Omental fat pad (tissue), 4 donors: ENCODE results near the gene GMDS. TPM values are rescaled to one million over a fixed set of nuclear protein-coding genes. Genes with fewer than 3 reads are reported as not detected.

Experiments
- ATAC-seq: fragments of 150-250 bp; one replicate; pipeline ENCODE4 v1.9.1; 2016; ENCODE audit warnings: mild to moderate bottlenecking, moderate library complexity; ENCODE audit not compliant: low FRiP score
- DNase-seq: peaks from one replicate; pipeline ENCODE4 v3.0.0-alpha.2; 2019; ENCODE audit warnings: low spot score
- total RNA-seq, 4 donors: library from RNA; depleted of rRNA; stranded (reverse); fragments of >200 nt; gene quantifications; one replicate each; pipeline ENCODE4 v1.1.0, GENCODE V29; 2016
- TF ChIP-seq, protein P1 (sequence below), 3 donors: fragments of 450-650 bp; IDR thresholded peaks; one replicate each; pipeline ENCODE4 v1.5.1; 2016 to 2017; ENCODE audit warnings: antibody characterized with exemption in 3 of 3, mild to moderate bottlenecking in 3 of 3, moderate library complexity in 2 of 3

The GMDS gene
- total RNA-seq, 4 donors from 2014 or later = 5.6 to 20.6 (median 10.7) TPM

DNA sequence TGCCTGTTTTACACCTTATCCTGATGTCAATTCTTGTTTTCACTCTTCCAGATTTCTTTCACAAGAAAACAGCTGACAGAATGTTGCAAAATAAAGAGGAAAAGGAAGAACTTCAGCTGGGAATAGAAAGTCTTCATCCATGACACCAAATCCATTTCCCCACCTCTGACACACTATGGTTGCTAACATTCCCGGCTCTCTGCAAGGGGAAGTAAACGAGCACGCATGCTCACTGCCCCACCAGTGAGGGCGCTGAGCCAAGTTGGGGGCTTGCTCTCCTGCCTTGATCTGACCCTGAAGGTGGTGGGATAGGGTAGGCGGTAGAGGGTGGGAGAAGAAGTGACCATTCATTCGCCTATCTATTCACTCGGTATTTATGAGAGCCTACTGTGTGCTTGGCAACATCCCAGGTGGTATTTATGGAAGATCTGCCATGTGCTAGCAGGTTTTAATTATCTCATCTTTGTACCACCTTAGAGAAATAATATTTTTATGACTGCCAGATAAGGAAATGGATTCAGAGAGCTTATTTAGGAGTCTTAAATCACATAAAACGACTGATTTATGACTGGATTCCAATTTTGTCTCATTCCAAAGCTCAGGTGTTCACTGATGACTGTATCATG lies 429.5 kb downstream of the GMDS start:
- ATAC-seq (no peak), DNase-seq (no peak)
- TF ChIP-seq, protein P1, sequence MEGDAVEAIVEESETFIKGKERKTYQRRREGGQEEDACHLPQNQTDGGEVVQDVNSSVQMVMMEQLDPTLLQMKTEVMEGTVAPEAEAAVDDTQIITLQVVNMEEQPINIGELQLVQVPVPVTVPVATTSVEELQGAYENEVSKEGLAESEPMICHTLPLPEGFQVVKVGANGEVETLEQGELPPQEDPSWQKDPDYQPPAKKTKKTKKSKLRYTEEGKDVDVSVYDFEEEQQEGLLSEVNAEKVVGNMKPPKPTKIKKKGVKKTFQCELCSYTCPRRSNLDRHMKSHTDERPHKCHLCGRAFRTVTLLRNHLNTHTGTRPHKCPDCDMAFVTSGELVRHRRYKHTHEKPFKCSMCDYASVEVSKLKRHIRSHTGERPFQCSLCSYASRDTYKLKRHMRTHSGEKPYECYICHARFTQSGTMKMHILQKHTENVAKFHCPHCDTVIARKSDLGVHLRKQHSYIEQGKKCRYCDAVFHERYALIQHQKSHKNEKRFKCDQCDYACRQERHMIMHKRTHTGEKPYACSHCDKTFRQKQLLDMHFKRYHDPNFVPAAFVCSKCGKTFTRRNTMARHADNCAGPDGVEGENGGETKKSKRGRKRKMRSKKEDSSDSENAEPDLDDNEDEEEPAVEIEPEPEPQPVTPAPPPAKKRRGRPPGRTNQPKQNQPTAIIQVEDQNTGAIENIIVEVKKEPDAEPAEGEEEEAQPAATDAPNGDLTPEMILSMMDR (IDR thresholded peaks at IDR 0.05) = no peak

DNA sequence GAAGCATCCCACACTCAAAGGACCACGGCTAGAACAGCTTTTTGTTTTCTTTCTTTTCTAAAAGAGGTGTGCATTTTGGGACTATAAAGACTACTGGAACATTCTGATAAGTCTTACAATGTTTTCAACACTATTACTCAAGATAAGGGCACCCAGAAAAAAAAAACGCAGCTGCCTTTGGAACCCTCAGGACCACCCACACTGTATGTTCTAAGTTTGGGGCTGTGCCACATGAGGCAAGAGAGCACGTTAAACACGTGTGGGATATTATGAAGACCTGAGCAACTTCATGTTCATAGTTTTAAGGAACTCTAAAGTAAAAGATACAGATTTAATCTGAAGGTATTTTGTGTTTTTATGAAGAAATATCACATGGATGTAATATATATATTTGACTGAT lies 431.1 kb downstream of the GMDS start:
- no peak for ATAC-seq
- no peak for DNase-seq
- TF ChIP-seq, protein P1 (IDR thresholded peaks at IDR 0.05) = no peak

DNA sequence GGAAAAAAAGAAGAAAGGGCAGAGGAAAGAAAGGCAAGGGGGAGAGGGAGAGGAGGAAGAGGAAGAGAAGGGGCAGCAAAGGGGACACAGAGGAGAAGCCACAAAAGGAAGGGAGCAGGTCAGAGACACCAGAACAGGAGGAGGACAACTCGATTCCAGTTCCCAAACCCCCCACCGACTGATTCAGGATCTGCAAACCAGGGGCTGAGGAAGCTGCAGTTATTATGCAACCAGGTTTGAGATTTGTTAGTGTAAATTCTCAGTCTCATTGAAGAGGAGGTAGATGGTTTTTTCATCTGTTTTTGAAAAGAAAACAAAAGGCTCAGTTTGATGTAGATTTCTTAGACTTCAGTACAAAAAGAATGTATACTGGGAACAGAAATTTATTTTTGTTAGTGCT lies 432.9 kb downstream of the GMDS start:
- TF ChIP-seq, protein P1 (IDR thresholded peaks at IDR 0.05) = no peak
- DNase-seq = no peak
- no peak for ATAC-seq

DNA sequence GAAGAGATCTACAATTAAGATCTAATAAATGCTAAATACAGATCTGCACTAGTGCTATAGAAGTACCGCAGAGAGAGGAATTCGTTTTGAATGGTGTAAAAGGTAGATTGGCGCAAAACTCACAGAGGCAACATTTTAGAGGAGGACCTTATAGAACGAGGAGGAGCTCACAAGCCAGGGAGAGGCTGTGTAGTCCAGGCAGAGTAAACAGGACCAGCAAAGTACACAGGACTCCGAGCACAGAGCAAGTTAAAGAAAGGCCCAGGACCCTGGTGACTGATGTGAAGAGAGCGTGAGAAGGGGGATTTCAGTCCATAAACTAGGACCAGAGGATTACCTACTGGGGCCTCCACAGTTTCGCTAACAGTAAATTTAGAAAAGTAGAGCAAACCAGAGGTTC lies 433.4 kb downstream of the GMDS start:
- TF ChIP-seq, protein P1 (IDR thresholded peaks at IDR 0.05) = no peak
- DNase-seq (no peak), ATAC-seq (no peak)

DNA sequence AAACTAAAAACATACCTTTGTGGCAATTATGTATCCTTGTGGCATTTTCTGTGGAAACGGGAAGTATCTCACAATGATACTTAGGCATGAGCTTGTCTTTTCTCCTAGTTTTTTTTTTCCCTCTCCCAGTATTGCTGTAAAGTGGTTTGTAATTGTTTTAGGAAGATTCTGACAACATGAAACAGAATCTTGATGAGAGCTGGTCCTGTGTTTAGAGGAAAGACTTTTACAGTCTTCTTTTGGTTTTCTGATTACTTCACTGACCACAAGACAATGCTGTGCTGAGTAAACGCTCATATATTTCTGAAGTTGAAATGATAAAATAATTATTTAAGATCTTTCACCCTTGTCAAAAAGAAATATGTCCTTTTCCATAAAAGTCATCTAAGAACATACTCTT lies 434.5 kb downstream of the GMDS start:
- no peak for DNase-seq
- ATAC-seq = no peak
- TF ChIP-seq, protein P1 (IDR thresholded peaks at IDR 0.05) = no peak

DNA sequence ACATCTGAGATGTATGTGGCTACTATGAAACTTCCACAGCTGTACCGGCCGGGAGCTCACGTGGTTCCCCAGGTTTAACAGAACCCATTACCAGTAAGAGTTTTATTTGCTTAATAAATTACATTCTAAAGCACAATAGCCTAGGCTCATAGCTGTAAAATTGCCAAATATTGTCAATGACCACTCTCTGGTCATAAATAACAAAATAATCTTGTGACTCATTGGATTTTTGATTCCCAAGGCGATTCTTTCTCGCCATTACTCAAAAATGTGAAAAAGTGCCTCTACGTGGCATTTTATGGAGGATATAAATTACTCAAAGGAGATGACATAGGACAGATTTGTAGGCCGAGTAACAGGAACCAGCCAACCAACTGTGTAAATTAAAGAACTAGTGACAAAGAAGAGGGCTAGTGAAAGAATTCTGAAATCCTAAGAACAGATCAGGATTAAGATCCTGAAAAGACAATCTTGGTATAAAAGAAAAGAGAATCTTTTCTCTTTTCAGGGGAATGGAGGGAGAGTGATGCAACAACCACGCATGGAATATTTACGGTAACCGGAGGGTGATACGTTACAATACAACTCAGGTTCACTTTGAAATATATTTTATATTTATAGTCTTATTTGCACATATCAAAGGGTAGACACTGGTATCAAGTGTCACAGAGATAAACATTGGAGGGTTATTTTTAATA lies 436.0 kb downstream of the GMDS start:
- TF ChIP-seq, protein P1 (IDR thresholded peaks at IDR 0.05) = no peak
- ATAC-seq (no peak), DNase-seq (no peak)

DNA sequence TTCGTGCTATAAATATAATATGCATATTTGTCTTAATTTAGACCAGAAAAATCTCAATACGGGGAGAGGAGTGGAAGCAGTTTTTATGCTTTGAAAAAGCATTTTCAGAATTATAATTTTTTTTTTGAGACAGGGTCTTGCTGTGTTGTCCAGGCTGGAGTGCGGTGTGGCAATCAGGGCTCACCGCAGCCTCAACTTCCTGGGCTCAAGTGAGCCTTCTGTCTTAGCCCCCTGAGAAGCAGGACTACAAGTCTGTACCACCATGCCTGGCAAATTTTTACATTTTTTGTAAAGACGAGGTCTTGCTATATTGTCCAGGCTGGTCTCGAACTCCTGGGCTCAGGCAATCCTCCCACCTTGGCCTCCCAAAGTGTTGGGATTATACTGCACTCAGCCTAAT lies 438.5 kb downstream of the GMDS start:
- no peak for ATAC-seq
- no peak for DNase-seq
- TF ChIP-seq, protein P1 (IDR thresholded peaks at IDR 0.05) = no peak
